DOHH2 (cell line): ENCODE data around the gene METTL1.

ENCODE experiments used
- H3F3A ChIP-seq: fragments of 200-600 bp; sonication (generic), shearing (Covaris generic); 2 replicates; pipeline ENCODE4 v1.6.0; 2016; ENCODE audit warnings: antibody characterized with exemption, mild to moderate bottlenecking; ENCODE audit not compliant: control insufficient read depth, insufficient read depth
- H3K27ac ChIP-seq: fragments of 200-600 bp; sonication (generic); 2 replicates; pipeline ENCODE4 v1.5.1; 2014; ENCODE audit warnings: low read depth, mild to moderate bottlenecking, low read length, moderate library complexity
- H3K27me3 ChIP-seq: fragments of 200-600 bp; sonication (generic); 2 replicates; pipeline ENCODE4 v1.6.1; 2014; ENCODE audit warnings: mild to moderate bottlenecking, low read length, mixed read lengths; ENCODE audit not compliant: control insufficient read depth
- H3K36me3 ChIP-seq: fragments of 200-600 bp; sonication (generic); 2 replicates; pipeline ENCODE4 v1.6.1; 2014; ENCODE audit warnings: mild to moderate bottlenecking, low read length, moderate library complexity, mixed read lengths; ENCODE audit not compliant: control insufficient read depth
- H3K4me1 ChIP-seq: fragments of 200-600 bp; sonication (generic); 2 replicates; pipeline ENCODE4 v1.6.1; 2014; ENCODE audit warnings: mild to moderate bottlenecking, low read length, mixed read lengths; ENCODE audit not compliant: control insufficient read depth
- H3K4me2 ChIP-seq: fragments of 200-600 bp; sonication (generic); 2 replicates; pipeline ENCODE4 v1.6.0; 2014; ENCODE audit warnings: mild to moderate bottlenecking, low read length, moderate library complexity
- H3K4me3 ChIP-seq: fragments of 200-600 bp; sonication (generic); 2 replicates; pipeline ENCODE4 v1.5.1; 2014; ENCODE audit warnings: mild to moderate bottlenecking, low read length, mixed read lengths
- H3K79me2 ChIP-seq: fragments of 200-600 bp; sonication (generic); 2 replicates; pipeline ENCODE4 v1.6.1; 2014; ENCODE audit warnings: mild to moderate bottlenecking, low read length, mixed read lengths; ENCODE audit not compliant: control insufficient read depth
- H3K9me2 ChIP-seq: fragments of 200-600 bp; sonication (generic); replicated peaks from 2 replicates; pipeline ENCODE4 v1.6.1; 2014; ENCODE audit warnings: mild to moderate bottlenecking, low read length, mixed read lengths; ENCODE audit not compliant: control insufficient read depth
- H3K9me3 ChIP-seq: fragments of 200-600 bp; sonication (generic); 2 replicates; pipeline ENCODE4 v1.6.1; 2014; ENCODE audit warnings: antibody characterized with exemption, low read length, mixed read lengths; ENCODE audit not compliant: control insufficient read depth, insufficient read depth
- H4K20me1 ChIP-seq: fragments of 200-600 bp; sonication (generic); 2 replicates; pipeline ENCODE4 v1.6.0; 2014; ENCODE audit warnings: low read depth, mild to moderate bottlenecking, antibody characterized with exemption, low read length, moderate library complexity; ENCODE audit not compliant: control insufficient read depth, insufficient read depth
- CTCF ChIP-seq: fragments of 200-600 bp; sonication (generic); IDR thresholded peaks from one replicate; pipeline ENCODE4 v1.5.1; 2014; ENCODE audit warnings: antibody characterized with exemption, mild to moderate bottlenecking, low read depth, low read length; ENCODE audit not compliant: poor library complexity, severe bottlenecking
- EZH2phosphoT487 ChIP-seq: fragments of 200-600 bp; sonication (generic); IDR thresholded peaks from 2 replicates; pipeline ENCODE4 v1.6.1; 2017; ENCODE audit warnings: borderline replicate concordance, mild to moderate bottlenecking, antibody characterized with exemption, low read length, moderate library complexity, mixed read lengths

The METTL1 gene

GRCh38 chr12:57726884-57727757 is 44.8 kb downstream of the METTL1 start:
- TF ChIP-seq CTCF (no peak), EZH2phosphoT487 (no peak)
- Histone ChIP-seq H3K4me3 (no peak overlapping the region), H3K36me3 (peaks cover 35% of the 10 kb centered on the region), H4K20me1 (no peaks in the 10 kb centered on the region), H3K79me2 (no peaks in the 10 kb centered on the region), H3K27ac (no peak overlapping the region), H3K9me2 (no peaks in the 10 kb centered on the region), H3K27me3 (no peaks in the 10 kb centered on the region), H3K4me2 (no peak overlapping the region), H3F3A (peaks cover 11% of the 10 kb centered on the region; the same call in 1 of the 2 replicates), H3K9me3 (no peaks in the 10 kb centered on the region), H3K4me1 (peaks cover 15% of the 10 kb centered on the region)

- H3K27ac ChIP-seq, result no peak overlapping the region
- no peaks in the 10 kb centered on the region for H4K20me1 ChIP-seq
- H3K9me2 ChIP-seq, result no peaks in the 10 kb centered on the region
- no peak overlapping the region for H3K4me3 ChIP-seq
- no peaks in the 10 kb centered on the region for H3K9me3 ChIP-seq
- peaks cover 34% of the 10 kb centered on the region for H3K36me3 ChIP-seq
- H3K27me3 ChIP-seq, result no peaks in the 10 kb centered on the region
- H3K79me2 ChIP-seq, result no peaks in the 10 kb centered on the region
- no peak overlapping the region for H3K4me2 ChIP-seq
- peaks cover 11% of the 10 kb centered on the region; the same call in 1 of the 2 replicates for H3F3A ChIP-seq
- H3K4me1 ChIP-seq, result peaks cover 15% of the 10 kb centered on the region
- TF ChIP-seq EZH2phosphoT487 (no peak), CTCF (peak; percentile 44)
These were observed 45.6 kb downstream of the METTL1 start for GRCh38 chr12:57726151-57726883.

GRCh38 chr12:57725851-57726150 is 46.1 kb downstream of the METTL1 start:
- H3K4me2 ChIP-seq, result no peak overlapping the region
- H3K4me1 ChIP-seq, result peaks cover 15% of the 10 kb centered on the region
- peaks cover 32% of the 10 kb centered on the region for H3K36me3 ChIP-seq
- H3K79me2 ChIP-seq, result no peaks in the 10 kb centered on the region
- H3F3A ChIP-seq, result peaks cover 11% of the 10 kb centered on the region; the same call in 1 of the 2 replicates
- no peak overlapping the region for H3K27ac ChIP-seq
- no peaks in the 10 kb centered on the region for H4K20me1 ChIP-seq
- no peaks in the 10 kb centered on the region for H3K9me3 ChIP-seq
- H3K4me3 ChIP-seq, result no peak overlapping the region
- no peaks in the 10 kb centered on the region for H3K27me3 ChIP-seq
- no peaks in the 10 kb centered on the region for H3K9me2 ChIP-seq
- TF ChIP-seq EZH2phosphoT487, result no peak
- no peak for TF ChIP-seq CTCF
